Activated CD4-positive, alpha-beta T cell treated with anti-CD3 and anti-CD28 coated beads for 36 hours (primary cell): Measurements from ENCODE around the gene CCDC50. TPM values are rescaled to one million over a fixed set of nuclear protein-coding genes. Genes with fewer than 3 reads are reported as not detected.

Source experiments
- ATAC-seq: fragments of 200-7000 bp; cut with Tn5 transposase; one replicate; pipeline ENCODE4 v1.10.0; 2021; ENCODE audit warnings: mild to moderate bottlenecking, moderate library complexity
- CTCF ChIA-PET: fragments of 350-600 bp; sonication (Branson Sonifier 250); formaldehyde crosslinking; loops from one replicate; lab custom pipeline; 2021; ENCODE audit warnings: antibody characterized with exemption; lab: Charles Lee
- POLR2A ChIA-PET: fragments of 350-600 bp; sonication (Branson Sonifier 250); formaldehyde crosslinking; loops from one replicate; lab custom pipeline; 2021; ENCODE audit warnings: antibody characterized with exemption, inconsistent platforms; lab: Charles Lee
- DNase-seq: peaks from one replicate; pipeline ENCODE4 v3.0.0-alpha.2; 2020
- H3K27ac Mint-ChIP-seq: one replicate; pipeline ENCODE4 v1.8.0; 2021; ENCODE audit warnings: mixed read lengths
- H3K27me3 Mint-ChIP-seq: one replicate; pipeline ENCODE4 v1.8.0; 2021; ENCODE audit warnings: mixed read lengths
- H3K36me3 Mint-ChIP-seq: one replicate; pipeline ENCODE4 v1.8.0; 2021; ENCODE audit warnings: low read depth, mixed read lengths
- H3K4me1 Mint-ChIP-seq: one replicate; pipeline ENCODE4 v1.8.0; 2021; ENCODE audit warnings: mixed read lengths
- H3K4me3 Mint-ChIP-seq: one replicate; pipeline ENCODE4 v1.8.0; 2021; ENCODE audit warnings: mild to moderate bottlenecking, moderate library complexity, mixed read lengths
- H3K9me3 Mint-ChIP-seq: one replicate; pipeline ENCODE4 v1.8.0; 2021; ENCODE audit warnings: low read depth, mixed read lengths
- intact Hi-C, 2 experiments: fragments of 100-400 bp; cut with DNase I in 1 of 2; cut with micrococcal nuclease in 1 of 2; formaldehyde crosslinking; loops; one replicate each; pipeline versions ENCODE4 v1.14.2 to v1.15.1; 2022 to 2024; cut with DNase I, micrococcal nuclease
- total RNA-seq, 2 experiments: library from RNA; stranded (reverse); gene quantifications; one replicate each; pipeline ENCODE4 v1.2.3, GENCODE V29; 2021

The CCDC50 gene
- 10 to 100 TPM; 26.5 to 27.2 TPM for total RNA-seq

- intact Hi-C loops = no loop called here
- H3K36me3 Mint-ChIP-seq = no peaks in the 10 kb centered on the region
- POLR2A ChIA-PET = interaction anchor here (1.0 kb wide), 1 partner anchor 8 kb away, joined by 4 read pairs; no protein-coding TSS in a partner anchor
Observed at GRCh38 chr3:191328962-191329653, at the start of gene CCDC50. Gene CCDC50 (plus strand): TSS chr3:191329394. CDS start chr3:191329675, 281 bp downstream.

DNA sequence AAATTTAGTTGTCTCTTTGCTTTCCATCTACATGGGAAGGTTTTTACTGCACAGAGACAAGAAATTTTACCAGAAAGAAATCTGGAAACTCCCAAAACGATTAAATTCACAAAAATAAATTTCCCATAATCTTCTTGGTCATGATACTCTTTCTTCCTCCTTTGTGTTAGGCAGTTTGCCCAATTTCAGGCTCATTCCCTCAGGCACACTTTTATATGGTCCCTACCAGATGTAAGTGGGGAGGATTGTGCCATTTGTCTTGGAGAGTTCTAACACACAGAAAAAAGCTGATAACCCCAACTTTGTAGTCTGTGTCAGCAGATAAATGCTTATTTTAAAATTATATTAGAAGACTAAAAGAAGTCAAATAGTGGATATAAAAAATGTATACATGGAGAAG, 49.1 kb upstream of the CCDC50 start:
- Mint-ChIP-seq H3K9me3 (no peaks in the 10 kb centered on the region), H3K4me3 (no peak overlapping the region), H3K36me3 (no peaks in the 10 kb centered on the region), H3K27me3 (peaks cover 8% of the 10 kb centered on the region), H3K4me1 (no peaks in the 10 kb centered on the region), H3K27ac (no peak overlapping the region)
- POLR2A ChIA-PET = no interaction called here
- intact Hi-C loops = no loop called here
- CTCF ChIA-PET = interaction anchor here (0.6 kb wide), 1 partner anchor 19 kb away, joined by 3 read pairs; no protein-coding TSS in a partner anchor
- ATAC-seq (no peak), DNase-seq (no peak)

More at GRCh38 chr3:191328962-191329653, at the start of gene CCDC50:
- ATAC-seq (peak; percentile 60), DNase-seq (peak; percentile 79)
- Mint-ChIP-seq H3K27ac (peak within 1 kb of the TSS; percentile 72), H3K4me3 (peak within 1 kb of the TSS; percentile 74), H3K4me1 (peaks cover 26% of the 10 kb centered on the region), H3K27me3 (peaks cover 7% of the 10 kb centered on the region), H3K9me3 (no peaks in the 10 kb centered on the region)
- CTCF ChIA-PET = no interaction called here

DNA sequence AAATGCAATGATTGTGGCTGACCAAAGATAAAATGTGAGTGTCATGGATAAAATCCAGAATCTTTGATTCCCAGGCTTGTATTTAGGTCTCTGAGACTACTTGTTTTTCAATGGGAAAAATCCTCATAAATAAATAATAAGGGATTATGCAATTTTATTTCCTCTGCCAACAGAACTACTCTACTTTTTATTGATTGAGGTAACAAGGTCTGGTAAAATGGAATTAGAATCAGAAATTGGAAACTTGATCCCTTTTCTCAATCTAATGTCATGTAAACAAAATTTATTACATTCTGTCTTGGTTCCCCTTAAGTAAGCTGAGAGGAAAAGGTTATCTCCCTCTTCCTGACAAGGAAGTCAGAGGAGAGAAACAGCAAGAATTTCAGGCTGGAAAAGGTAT, 48.3 kb upstream of the CCDC50 start:
- Mint-ChIP-seq H3K27me3 (peaks cover 8% of the 10 kb centered on the region), H3K4me3 (no peak overlapping the region), H3K9me3 (no peaks in the 10 kb centered on the region), H3K36me3 (no peaks in the 10 kb centered on the region), H3K4me1 (no peaks in the 10 kb centered on the region), H3K27ac (no peak overlapping the region)
- ChIA-PET CTCF (interaction anchor here (0.6 kb wide), 1 partner anchor 18 kb away, joined by 3 read pairs; no protein-coding TSS in a partner anchor), POLR2A (no interaction called here)
- ATAC-seq (no peak), DNase-seq (no peak)
- intact Hi-C loops = no loop called here

DNA sequence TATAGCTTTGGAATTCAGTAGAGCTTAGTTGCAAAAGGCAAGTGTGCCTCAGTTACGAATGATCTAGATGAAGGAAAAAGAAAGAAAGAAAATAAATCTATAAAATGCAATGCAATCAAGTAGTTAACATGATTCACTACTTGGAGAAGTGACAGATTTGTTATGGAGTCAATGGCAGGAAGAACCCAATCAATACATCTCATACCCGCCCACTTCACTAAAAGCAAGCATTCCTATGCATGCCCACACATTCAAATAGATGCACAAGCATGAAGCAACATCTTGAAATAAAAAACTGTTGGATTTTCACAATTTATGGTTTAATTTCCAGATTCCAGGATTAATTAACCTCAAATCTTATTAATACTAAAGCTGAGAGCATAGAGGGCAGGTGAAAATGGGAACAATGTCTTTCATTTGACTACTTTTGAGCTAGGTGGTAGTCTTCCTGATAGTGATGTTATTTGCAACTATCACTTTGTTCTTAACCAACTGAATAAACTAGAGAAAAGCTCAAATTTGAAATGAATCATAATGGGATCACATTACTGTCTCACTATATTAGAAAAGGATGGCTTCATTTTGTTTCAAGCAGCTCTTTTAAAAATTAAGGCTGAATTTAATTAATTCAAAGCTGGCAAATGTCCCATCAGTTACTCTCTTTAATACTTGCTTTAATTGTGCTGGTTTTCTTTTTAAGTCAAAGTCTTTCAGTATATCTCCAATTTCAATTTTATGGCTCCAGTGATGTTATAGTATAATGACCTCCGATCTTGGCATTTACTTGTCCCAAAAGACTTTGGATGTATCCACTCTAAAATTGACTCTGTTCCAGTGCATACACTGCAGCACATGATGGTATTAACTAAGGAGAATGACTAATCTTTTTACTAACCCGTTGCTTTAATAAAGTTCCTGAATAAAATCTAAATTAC, 46.7 kb upstream of the CCDC50 start:
- peaks cover 5% of the 10 kb centered on the region for H3K27me3 Mint-ChIP-seq
- intact Hi-C loops = no loop called here
- DNase-seq (no peak), ATAC-seq (no peak)
- CTCF ChIA-PET = interaction anchor here (0.8 kb wide), 1 partner anchor 16 kb away, joined by 3 read pairs; no protein-coding TSS in a partner anchor
- no peaks in the 10 kb centered on the region for H3K9me3 Mint-ChIP-seq
- no peak overlapping the region for H3K27ac Mint-ChIP-seq
- POLR2A ChIA-PET = interaction anchor here (0.5 kb wide), 1 partner anchor 1916 kb away, joined by 3 read pairs; no protein-coding TSS in a partner anchor
- no peaks in the 10 kb centered on the region for H3K4me1 Mint-ChIP-seq
- no peak overlapping the region for H3K4me3 Mint-ChIP-seq
- H3K36me3 Mint-ChIP-seq = no peaks in the 10 kb centered on the region

DNA sequence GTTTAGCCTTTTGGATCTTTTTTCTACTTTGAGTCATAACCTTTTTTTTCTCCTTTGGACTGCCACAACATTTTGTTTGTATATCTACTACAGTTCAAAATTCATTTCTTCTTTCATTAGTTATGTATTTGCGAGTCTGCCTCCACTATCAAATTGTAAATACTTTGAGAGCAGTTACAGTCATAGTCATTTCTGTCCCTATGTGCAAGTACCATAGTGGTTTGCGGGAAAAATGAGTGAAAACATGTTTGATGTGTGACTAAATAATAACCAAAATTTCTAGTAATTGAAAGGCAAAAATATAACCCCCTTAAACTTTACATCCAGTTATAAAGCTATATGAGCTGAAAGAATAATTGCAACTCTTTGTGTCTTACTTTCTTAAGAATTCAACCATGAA, 45.8 kb upstream of the CCDC50 start:
- H3K9me3 Mint-ChIP-seq = no peaks in the 10 kb centered on the region
- POLR2A ChIA-PET = no interaction called here
- no peaks in the 10 kb centered on the region for H3K36me3 Mint-ChIP-seq
- peaks cover 5% of the 10 kb centered on the region for H3K27me3 Mint-ChIP-seq
- intact Hi-C loops = no loop called here
- no peaks in the 10 kb centered on the region for H3K4me1 Mint-ChIP-seq
- DNase-seq = no peak
- H3K27ac Mint-ChIP-seq = no peak overlapping the region
- H3K4me3 Mint-ChIP-seq = no peak overlapping the region
- ATAC-seq = no peak
- CTCF ChIA-PET = interaction anchor here (0.6 to 1.2 kb wide), 3 partner anchors 13 to 16 kb away, joined by 3 read pairs; no protein-coding TSS in a partner anchor

DNA sequence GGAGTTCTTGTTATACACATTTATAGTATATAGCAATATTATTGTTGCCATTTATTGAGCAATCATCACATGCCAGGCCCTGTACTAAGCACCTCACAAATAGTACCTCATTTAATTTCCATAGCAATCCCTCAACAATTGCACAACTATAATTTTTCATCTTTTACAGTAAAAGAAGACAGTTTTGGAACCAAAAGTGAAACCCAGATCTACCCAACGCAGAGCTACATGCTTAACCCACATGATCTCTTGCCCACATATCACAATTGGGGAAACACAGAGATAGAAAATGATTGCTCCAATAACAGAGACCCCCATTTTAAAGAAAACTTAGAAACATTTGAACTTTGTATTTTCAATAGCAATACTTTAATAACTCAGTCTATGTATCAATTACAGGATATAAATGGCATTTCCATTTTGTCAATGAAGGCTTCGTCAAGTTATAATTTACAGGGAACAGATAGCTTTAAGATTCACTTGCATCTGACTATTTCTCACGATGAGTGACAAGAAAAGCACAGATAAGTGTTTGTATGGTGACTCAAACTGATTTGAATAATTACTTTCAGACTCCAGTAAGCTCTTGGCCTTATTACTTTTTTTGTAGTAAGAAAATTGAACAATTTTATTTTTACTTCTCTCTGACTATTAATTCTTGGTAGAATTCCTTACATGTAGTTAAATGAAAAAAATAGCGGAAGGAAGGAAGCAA, 38.7 kb upstream of the CCDC50 start:
- CTCF ChIA-PET = no interaction called here
- H3K4me3 Mint-ChIP-seq = peak overlapping the region; percentile 37

GRCh38 chr3:191292243-191293015, 36.8 kb upstream of the CCDC50 start:
- POLR2A ChIA-PET = no interaction called here
- DNase-seq (no peak), ATAC-seq (no peak)
- intact Hi-C loops = no loop called here
- Mint-ChIP-seq H3K36me3 (no peaks in the 10 kb centered on the region), H3K4me3 (no peak overlapping the region), H3K4me1 (peaks cover 14% of the 10 kb centered on the region), H3K27me3 (no peaks in the 10 kb centered on the region), H3K27ac (no peak overlapping the region), H3K9me3 (no peaks in the 10 kb centered on the region)
- CTCF ChIA-PET = interaction anchor here (0.6 kb wide), 1 partner anchor 137 kb away, joined by 3 read pairs; no protein-coding TSS in a partner anchor

More for the DNA sequence above, 38.7 kb upstream of the CCDC50 start:
- Mint-ChIP-seq H3K4me1 (peaks cover 14% of the 10 kb centered on the region), H3K9me3 (no peaks in the 10 kb centered on the region), H3K27ac (peak overlapping the region; percentile 74), H3K27me3 (no peaks in the 10 kb centered on the region), H3K36me3 (no peaks in the 10 kb centered on the region)
- POLR2A ChIA-PET = no interaction called here
- no peak for DNase-seq
- intact Hi-C loops = no loop called here
- ATAC-seq = peak; percentile 55

DNA sequence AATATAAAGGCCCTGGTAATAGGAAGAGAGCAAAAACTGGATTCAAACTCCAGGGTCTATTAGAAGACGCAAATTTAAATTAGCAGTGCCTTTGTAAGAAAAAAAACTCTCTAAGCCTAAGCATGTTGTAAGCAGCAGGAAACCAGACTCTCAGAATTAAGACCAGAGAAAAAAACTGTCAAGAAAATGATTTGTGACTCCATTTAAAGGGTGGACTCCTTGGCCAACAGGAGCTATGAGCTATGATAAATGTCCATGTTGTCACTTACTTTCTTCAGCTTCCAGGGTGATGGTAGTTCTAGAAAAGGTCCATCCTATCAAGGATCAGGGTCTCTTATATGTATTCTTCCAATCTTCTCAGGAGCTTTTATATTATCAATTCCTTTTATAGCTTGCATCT, 34.9 kb upstream of the CCDC50 start:
- no peak overlapping the region for H3K4me3 Mint-ChIP-seq
- POLR2A ChIA-PET = no interaction called here
- ATAC-seq (no peak), DNase-seq (no peak)
- no peaks in the 10 kb centered on the region for H3K9me3 Mint-ChIP-seq
- CTCF ChIA-PET = no interaction called here
- H3K36me3 Mint-ChIP-seq = no peaks in the 10 kb centered on the region
- H3K4me1 Mint-ChIP-seq = peaks cover 14% of the 10 kb centered on the region
- H3K27me3 Mint-ChIP-seq = peaks cover 3% of the 10 kb centered on the region
- H3K27ac Mint-ChIP-seq = no peak overlapping the region
- intact Hi-C loops = no loop called here

DNA sequence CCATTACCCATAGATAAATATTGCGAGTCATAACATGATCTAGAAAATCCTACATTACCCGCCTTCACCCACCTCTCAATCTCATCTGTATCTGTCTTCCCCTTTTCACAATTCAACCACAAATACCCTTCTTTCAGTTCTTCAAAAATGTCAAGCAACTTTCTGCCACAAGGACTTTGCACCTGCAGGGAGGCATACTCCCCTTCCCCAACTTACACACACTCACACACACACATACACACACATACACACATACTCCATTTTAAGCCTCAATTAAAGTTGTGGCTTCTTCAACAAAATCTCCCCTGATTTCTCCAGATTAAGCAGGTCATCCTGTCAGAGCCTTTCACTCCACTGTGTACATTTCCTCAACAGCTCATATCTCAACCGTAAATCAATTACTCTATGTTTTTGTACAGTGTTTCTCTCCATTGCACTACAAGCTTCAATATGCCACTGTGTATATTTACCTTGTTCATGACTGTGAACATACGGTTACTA, 33.1 kb upstream of the CCDC50 start:
- CTCF ChIA-PET = interaction anchor here (0.6 kb wide), 1 partner anchor 1800 kb away, joined by 3 read pairs; no protein-coding TSS in a partner anchor
- no peaks in the 10 kb centered on the region for H3K9me3 Mint-ChIP-seq
- H3K36me3 Mint-ChIP-seq = no peaks in the 10 kb centered on the region
- H3K27me3 Mint-ChIP-seq = peaks cover 3% of the 10 kb centered on the region
- ATAC-seq = no peak
- no peak overlapping the region for H3K27ac Mint-ChIP-seq
- H3K4me3 Mint-ChIP-seq = no peak overlapping the region
- no peak for DNase-seq
- POLR2A ChIA-PET = interaction anchor here (0.6 kb wide), 1 partner anchor 21 kb away, joined by 3 read pairs; no protein-coding TSS in a partner anchor
- H3K4me1 Mint-ChIP-seq = peaks cover 6% of the 10 kb centered on the region
- intact Hi-C loops = no loop called here

GRCh38 chr3:191298846-191299245, 30.3 kb upstream of the CCDC50 start:
- no peak overlapping the region for H3K27ac Mint-ChIP-seq
- H3K4me1 Mint-ChIP-seq = peaks cover 4% of the 10 kb centered on the region
- no peaks in the 10 kb centered on the region for H3K9me3 Mint-ChIP-seq
- ChIA-PET CTCF (interaction anchor here (0.8 kb wide), 1 partner anchor 18 kb away, joined by 3 read pairs; no protein-coding TSS in a partner anchor), POLR2A (interaction anchor here (0.6 kb wide), 1 partner anchor 27 kb away, joined by 3 read pairs; no protein-coding TSS in a partner anchor)
- no peak for DNase-seq
- H3K27me3 Mint-ChIP-seq = peaks cover 3% of the 10 kb centered on the region
- intact Hi-C loops = no loop called here
- ATAC-seq = no peak
- H3K4me3 Mint-ChIP-seq = no peak overlapping the region
- no peaks in the 10 kb centered on the region for H3K36me3 Mint-ChIP-seq
